Inflammatory macrophage treated with lipopolysaccharide for 4 hours (primary cell): ENCODE data around the gene ALG3.

Experiments
- DNase-seq: peaks from one replicate; pipeline ENCODE4 v3.0.0-alpha.2; 2020

ALG3 gene

DNA sequence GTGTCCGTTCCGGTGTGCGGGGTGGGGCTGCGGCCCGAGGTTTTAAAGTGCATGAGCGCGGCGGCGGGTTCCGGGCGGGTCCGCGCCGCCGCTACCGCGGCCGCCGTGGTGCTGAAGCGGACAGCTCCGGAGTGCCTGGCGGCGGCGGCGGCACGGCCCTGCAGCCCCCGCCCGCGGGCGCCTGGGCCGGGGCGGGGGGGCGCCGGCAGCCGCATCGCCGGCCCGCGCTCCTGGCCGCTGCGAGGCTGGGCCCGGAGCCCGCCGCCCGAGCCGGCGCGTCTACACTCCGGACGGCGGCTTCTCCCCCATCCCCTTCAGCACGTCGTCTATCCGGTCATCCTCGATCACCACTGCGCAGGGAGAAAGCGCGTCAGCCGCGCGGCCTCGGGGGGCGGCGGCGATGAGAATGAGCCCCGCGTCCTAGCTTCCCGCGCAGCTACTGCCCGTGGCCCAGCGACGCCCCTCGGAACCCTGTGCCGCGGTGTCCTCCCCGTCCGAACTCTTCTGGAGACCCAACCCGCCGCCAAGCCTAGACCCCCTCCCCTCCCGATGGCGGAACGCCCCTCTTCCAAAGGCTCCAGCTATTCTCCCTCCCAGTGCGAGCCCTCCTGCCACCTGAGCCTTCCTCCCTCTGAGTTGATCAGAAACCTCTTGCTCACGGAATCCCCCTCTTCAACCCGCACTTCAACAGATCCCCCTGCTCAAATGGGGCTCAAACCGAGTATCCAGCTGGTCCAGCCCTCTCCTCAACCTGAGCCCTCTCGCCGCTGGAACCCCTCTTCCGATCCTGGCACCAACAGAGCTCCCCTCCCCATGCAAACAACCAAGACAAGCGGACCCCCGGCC, 11.3 kb upstream of the ALG3 start:
- DNase-seq: no peak

DNA sequence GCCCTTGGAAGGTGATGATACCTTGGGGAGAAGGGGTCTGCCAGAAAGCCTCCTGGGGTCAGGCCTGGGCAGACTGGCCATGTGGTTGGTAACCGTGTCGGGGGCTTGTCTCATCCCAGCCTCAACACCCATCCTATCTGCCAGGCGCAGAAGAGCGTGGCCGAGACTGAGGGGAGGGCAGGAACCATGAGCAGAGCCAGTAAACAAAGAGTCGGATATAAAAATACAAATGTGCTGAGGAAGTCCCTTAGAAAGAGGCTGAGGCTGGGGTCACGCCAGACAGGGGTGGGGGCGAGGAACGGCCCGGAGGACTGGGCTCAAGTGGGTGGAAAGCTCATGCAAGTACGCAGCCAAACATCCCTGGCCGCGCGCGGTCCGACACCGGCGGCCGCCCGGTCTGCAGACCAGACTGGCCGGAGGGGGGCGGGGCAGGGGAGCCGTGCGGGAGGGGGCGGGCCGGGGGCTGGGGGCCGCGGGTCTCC, 10.7 kb upstream of the ALG3 start:
- DNase-seq: no peak

DNA sequence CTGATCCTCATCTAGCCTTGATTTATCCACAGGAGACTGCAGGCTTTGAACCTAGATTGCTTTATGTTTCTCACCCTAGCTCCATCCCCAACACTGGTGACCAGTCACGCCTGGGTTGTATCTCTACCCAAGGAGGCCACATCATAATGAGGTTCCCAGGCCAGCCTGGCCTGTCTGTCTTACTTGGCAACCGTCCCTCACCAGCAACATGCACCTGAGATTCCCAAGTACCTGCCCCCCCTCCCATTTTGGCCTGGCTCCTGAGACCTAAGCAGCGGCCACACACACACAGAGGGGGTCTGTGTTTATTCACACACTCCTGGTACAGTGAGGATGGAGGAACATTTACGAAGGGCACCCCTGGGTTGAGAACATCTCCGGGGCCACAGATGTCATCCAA, 10.2 kb upstream of the ALG3 start:
- DNase-seq: no peak

DNA sequence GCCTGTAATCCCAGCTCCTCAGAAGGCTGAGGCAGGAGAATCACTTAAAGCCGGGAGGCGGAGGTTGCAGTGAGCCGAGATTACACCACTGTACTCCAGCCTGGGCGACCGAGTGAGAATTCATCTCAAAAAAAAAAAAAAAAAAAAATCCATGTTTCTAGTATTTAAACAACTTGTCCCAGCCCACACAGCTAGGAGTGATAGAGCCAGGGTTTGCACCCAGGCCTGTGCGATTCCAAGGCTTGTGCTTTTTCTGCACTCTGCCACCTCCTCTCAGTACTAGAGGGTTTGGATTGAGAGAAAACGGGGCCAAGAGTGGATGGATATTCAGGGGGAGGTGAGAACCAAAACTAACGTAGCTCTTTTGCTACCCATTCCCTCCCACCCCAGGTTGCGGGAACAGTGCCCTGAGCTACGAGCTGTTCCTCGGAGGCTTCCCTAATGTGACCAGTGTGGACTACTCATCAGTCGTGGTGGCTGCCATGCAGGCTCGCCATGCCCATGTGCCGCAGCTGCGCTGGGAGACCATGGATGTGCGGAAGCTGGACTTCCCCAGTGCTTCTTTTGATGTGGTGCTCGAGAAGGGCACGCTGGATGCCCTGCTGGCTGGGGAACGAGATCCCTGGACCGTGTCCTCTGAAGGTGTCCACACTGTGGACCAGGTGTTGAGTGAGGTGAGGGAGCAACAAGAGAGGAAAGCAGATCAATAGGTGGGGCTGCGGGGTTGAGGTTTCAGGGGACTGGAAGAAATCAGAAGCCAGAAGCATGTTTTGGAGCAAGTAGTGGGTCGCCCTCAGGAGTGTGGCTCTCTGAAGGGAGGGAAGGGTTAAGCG, 8.5 kb upstream of the ALG3 start:
- no peak for DNase-seq

DNA sequence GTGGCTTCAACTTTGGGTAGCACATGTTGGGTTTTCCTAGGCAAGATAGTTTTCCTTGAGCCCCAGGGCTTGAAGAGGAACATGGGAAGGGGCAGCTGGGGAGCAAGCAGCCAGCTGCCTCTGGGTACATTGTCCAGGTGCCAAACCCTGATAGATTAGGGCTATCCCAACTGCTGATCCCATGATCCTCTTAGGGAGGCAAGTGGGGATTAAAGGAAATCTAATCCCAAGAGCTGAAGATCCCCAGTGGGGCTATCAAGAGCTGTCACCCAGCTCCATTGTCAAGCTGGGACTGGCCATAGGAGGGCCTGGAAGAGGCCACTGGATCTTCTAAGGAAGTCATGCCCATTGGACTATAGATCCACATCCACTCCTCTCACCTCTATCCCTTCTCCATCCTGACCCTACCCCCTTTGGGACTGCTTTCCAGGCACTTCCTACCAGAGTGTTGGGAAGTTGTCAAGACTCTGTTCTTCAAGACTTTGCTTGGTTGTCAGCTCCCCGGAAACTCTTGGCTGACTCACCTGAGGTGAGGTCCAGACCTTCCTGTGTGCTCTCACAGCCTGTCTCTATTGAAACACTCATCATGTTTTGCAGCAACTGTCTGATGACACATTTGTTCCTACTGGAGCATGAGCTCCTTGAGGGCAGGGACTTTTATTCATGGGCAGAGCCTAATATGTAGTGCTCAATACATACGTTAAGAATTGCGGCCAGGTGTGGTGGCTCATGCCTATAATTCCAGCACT, 6.7 kb upstream of the ALG3 start:
- DNase-seq: no peak

DNA sequence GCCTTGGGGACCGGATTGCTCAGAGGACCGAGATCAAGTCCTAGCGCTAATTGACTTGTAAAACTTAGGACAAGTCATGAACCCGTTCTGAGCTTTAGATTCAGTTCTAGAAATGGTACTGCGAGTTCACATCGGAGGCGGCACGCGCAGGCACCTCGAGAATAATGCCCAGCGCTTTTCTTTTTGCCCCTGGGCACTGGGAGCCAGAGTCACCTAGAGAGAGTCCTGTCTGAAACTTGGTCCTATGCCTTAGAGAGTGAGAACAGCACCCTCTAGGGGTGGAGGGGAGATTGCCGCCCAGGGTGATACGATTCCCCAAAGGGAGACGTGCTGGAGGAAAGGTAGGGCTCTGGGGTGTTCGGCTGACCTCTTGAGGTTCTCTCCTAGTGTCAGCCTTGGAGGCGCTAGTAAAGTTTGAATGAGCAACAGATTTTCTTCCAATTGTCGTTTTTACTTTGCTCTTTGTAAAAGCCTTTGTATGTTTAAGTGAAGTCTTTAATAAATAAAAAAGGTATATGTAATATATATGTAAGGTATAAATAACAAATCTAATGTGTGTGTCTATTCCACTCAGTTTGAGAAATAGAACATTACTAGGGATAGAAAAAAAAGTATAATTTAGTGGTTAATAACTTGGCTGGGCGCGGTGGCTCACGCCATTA, 1.5 kb upstream of the ALG3 start:
- peak; percentile 92 for DNase-seq

DNA sequence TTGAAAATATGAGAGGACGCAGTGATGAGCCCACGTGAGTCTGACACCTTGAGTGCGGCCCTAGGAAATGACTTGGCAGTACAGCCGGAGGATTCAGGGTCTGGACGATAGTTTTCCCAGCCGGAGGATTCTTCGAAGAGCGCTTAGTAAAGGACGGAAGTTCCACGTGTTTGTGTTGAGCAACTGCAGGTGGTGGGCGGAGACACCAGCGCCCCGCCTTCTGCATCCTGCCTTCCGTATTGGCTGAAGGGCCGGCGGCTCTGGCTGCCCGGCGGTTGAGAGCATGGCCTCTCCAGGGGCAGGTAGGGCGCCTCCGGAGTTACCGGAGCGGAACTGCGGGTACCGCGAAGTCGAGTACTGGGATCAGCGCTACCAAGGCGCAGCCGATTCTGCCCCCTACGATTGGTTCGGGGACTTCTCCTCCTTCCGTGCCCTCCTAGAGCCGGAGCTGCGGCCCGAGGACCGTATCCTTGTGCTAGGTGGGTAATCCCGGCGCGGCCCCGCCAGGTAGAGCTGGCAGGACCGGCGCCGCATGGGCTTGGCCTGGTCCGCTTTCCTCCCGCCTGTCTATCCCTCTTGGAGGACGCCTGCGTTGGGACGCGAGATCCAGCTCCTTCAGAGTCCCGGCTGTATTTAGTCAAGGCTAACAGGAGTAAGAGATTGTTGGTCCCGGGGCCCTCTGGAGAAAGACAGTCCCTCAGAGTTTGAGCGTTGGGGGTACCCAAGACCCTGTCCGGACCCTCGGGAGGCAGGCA, 827 bp upstream of the ALG3 start, which contains the start of gene EEF1AKMT4:
EEF1AKMT4 (plus strand) TSS at position 261 of the 755 bp plus-strand sequence; CDS start at position 284, 23 bp downstream.
- peak; percentile 99 for DNase-seq

DNA sequence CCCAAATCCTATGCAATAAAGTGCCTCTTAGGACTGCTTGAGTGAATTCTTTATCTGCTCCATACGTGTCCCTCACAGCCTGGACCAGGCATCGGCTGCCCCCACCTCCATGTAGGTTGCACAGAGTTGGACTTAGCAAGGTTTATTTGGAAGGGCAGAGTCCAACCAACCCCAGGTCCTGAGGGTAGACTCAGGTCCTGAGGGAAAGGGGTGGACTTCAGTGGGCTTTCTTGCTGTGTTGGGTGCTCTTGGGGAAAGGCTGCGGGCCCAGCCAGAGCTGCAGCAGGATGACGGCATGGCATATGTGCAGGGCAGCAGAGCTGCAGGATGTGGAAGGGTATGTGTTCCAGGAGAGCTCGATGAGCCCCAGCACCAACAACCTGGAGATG, 6.5 kb downstream of the ALG3 start:
- DNase-seq: no peak

DNA sequence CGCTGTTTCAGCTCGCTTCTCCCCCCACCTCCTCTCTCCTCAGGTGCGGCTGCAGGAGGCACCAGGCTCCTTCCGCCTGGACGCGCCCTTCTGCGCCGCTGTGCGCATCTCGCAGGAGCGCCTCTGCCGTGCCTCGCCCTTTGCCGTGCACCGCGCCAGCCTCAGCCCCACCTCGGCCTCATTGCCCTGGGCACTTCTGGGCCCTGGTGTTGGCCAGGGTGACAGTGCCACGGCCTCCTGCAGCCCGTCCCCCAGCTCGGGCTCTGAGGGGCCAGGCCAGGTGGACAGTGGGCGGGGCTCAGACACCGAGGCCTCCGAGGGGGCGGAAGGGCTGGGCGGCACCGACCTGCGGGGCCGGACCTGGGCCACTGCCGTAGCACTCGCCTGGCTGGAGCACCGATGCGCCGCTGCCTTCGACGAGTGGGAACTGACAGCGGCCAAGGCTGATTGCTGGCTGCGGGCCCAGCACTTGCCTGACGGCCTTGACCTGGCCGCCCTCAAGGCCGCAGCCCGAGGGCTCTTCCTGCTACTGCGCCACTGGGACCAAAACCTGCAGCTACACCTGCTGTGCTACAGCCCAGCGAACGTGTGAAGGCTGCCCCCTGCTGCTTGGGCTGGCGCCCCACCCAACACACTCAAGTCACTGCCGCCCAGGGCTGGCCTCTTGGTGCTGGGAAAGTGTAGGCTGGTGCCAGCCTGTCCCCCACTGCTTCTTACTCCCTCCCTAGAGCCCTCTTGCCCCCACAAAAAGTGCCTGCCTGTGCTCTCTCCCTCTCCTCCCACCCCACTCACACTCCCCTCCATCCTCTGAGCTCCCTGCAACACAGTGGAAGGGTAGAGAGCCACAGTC, 7.1 kb downstream of the ALG3 start:
- DNase-seq: no peak

DNA sequence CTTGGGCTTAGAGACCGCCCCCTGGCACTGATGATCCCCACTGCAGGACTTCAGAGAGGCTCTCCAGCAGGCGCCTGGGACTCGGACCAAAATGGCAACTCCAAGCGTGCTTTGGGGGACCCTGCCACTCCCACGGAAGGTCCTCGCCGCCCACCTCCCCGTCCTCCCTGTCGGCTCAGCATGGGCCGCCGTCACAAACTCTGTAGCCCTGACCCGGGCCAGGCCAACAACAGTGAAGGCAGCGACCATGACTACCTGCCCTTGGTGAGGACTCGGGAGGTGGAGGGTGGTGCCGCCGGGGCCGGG, 7.7 kb downstream of the ALG3 start:
- DNase-seq: no peak

DNA sequence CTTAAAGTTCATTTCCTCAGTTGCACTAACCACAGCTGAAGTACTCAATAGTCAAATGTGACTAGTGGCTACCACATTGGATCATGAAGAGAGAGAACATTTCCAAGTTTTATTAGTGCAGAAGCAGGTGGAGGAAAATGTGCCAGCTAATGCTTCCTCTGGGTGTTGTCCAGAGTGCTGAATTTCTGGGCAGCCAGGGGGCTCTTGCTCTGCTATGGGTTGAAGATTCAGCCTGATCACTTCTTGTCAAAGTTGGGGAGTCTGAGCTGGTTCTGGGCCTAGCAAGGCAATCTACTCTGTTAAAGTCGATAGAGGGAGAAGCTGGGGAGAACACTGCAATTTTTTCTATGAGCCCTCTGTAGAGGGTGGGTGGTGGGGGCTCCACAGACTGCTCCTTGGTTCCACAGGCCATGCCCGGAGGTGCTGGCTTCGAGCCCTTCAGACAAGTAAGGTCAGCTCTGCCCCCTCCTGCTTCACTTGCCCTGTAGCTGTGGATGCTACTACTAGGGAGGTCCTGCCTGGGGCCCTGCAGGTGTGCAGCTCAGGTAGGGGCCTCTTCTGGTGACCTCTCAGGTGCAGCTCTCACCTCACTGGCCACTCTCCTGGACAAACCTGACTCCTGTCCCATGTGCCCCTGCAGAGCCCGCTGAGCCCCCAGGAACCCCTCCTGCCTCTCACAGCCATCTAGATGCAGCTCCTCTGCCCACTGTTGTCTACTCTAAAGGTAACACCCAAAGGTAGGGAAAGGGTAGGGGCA, 8.2 kb downstream of the ALG3 start:
- DNase-seq: no peak

DNA sequence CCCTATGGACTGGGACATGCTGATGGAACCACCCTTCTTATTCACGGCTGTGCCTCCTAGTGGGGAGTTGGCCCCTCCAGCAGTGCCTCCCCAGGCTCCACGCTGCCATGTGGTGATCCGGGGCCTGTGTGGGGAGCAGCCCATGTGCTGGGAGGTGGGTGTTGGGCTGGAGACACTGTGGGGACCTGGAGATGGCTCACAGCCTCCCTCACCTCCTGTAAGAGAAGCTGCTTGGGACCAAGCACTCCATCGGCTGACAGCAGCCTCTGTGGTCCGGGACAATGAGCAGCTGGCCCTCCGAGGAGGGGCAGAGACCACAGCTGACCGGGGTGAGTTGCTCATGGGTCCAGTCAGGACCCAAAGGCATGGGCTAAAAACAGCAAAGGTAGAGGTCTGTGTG, 9.1 kb downstream of the ALG3 start:
- no peak for DNase-seq

DNA sequence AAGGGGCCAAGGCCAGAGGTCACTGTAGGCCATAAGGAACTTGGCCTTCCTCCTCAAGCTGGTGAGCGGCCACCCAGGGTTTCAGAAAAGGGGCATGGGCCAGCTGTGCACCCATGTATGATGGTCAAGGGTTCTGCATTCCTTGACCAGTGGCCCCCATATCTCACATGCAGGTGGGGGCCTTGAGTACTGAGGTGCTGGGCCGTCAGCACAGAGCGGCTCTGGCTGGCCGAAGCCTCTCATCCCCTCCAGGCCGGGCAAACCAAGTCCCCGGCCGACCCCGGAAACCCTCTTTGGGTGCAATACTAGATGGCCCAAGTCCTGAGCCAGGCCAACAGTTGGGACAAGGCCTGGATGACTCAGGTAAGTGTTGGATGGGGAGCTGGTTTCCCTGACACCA, 9.5 kb downstream of the ALG3 start:
- no peak for DNase-seq

DNA sequence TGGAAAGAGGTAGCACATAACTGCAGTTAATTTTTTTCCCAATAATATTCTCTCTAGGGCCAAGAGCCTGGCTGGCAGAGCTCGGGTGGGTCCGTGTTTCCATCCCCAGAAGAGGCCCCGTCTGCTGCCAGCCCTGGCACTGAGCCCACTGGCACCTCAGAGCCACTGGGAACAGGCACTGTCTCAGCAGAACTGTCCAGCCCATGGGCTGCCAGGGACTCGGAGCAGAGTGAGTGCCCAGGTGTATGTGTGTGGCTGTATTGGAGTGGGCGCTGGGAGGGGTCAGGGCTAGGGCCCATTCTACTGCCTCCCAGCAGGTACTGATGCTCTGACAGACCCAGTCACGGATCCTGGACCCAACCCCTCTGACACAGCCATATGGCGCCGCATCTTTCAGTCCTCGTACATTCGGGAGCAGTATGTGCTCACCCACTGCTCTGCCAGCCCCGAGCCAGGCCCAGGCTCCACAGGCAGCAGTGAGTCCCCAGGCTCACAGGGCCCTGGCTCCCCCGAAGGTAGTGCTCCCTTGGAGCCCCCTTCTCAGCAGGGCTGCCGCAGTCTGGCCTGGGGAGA, 10.4 kb downstream of the ALG3 start:
- DNase-seq: no peak

DNA sequence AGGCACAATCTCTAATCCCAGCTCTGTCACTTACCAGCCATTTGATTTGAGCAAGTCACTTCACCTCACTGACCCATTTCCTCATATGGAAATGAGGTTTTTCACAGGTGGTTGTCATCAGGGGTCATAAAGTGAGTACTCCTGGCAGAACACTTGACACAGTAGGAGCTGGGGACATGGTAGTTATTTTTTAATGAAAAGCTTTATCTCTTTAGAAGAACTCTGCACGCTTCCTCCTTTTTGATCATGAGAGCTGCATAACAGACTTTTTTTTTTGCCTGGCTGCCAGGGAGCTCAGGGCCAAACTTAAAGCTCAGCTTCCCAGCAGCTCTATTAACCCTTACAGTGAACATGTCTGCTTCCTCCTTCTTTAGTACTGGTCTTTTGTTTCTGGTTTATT, 11.0 kb downstream of the ALG3 start:
- no peak for DNase-seq

DNA sequence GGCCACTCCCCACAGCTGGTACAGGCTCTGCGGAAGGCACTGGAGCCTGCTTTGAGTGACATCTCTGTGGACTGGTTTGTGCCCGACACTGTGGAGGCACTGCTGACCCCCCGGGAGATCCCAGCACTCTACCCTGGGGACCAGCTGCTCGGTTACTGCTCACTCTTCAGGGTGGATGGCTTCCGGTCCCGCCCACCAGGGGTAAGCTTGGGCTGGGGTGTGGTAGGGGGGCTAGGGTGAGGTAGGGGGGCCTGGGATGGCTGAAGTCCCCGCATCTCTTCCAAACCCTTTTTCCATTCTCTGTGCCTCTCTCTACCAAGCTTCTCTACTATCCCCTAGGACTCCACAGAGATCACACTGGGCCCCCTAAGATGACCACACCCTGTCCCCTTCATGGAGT, 11.6 kb downstream of the ALG3 start:
- no peak for DNase-seq

DNA sequence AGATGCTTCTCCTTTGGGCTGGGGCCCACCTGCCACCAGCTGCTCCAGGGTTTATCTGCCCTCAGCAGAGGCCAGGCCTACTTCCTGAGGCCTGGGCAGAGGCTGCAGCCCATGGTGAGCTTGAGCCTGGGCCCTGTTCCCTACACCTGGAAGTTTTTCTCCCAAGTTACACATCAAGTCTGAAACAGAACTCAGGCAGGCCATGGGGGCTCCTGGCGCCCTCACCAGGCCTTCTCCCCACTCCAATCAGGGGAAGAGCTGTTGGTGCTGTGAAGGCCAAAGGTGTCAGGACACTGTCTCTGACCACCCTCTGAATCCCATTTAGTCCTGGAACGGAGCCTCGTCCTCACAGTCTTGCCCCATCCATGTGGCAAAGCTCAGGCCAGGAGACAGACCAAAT, 12.1 kb downstream of the ALG3 start:
- no peak for DNase-seq

DNA sequence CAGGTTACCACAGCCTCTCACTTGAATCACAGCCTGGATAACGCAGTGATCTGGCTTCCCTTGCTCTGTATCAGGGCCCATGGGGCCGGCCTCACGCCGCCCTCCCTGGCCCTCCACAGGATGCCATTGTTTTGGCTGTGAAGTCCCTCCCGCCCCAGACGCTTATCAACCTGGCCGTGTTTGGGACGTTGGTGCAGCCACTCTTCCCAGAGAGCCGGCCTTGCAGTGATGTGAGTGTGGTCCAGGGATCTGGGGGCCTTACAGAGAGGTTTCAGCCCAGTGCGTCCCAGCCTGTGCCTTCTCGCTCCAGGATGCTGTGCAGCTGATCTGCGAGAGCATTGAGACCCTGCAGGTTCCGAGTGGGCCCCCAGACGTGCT, 12.7 kb downstream of the ALG3 start:
- DNase-seq: no peak

DNA sequence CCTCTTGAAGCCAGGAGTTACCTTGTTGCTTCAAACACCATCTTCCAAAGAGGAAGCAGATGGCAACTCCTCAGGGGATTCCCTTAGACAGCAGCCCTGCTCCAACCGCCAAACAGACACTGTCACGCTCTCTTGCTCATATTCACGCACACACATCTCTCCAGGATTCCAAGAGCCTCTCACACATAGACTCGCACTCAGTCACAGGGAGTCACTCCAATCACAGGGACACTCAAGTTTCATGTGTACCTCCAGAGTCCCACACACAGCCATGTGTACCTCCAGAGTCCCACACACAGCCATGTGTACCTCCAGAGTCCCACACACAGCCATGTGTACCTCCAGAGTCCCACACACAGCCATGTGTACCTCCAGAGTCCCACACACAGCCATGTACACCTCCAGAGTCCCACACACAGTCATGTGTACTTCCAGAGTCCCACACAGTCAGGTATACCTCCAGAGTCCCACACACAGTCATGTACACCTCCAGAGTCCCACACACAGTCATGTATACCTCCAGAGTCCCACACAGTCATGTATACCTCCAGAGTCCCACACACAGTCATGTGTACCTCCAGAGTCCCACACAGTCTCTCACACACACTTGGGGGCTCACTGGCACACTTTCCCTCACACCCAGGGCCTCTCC, 13.3 kb downstream of the ALG3 start:
- DNase-seq: no peak
